HepG2 (cell line): ENCODE results near the gene ZFHX3. TPM values are rescaled to one million over a fixed set of nuclear protein-coding genes. Genes with fewer than 3 reads are reported as not detected.

Source experiments
- ATF1 ChIP-seq: IDR thresholded peaks from 2 replicates; pipeline ENCODE4 v1.6.1; 2016; ENCODE audit warnings: mild to moderate bottlenecking, control low read depth
- BCL6 ChIP-seq: IDR thresholded peaks from 2 replicates; pipeline ENCODE4 v1.6.1; 2016; ENCODE audit warnings: missing genetic modification reagents, missing compliant biosample characterization
- DNMT3B ChIP-seq: conservative IDR thresholded peaks from 2 replicates; pipeline ENCODE4 v1.6.1; 2016; ENCODE audit warnings: missing biosample characterization, control low read depth
- ELF3 ChIP-seq: IDR thresholded peaks from 2 replicates; pipeline ENCODE4 v1.6.1; 2016; ENCODE audit warnings: missing genetic modification reagents, missing compliant biosample characterization
- EP300 ChIP-seq, 3 experiments: sonication (generic) in 1 of 3; formaldehyde crosslinking in 1 of 3; IDR thresholded peaks; 2 replicates each; pipeline versions ENCODE4 v1.5.1 to v1.6.1; 2011 to 2020; ENCODE audit warnings: low read depth in 2 of 3, low read length in 2 of 3, borderline replicate concordance in 1 of 3, improper control_type of control experiment in 1 of 3, mild to moderate bottlenecking in 1 of 3, missing genetic modification reagents in 1 of 3, moderate library complexity in 1 of 3
- RAD21 ChIP-seq: fragments of 450-650 bp; formaldehyde crosslinking; IDR thresholded peaks from 2 replicates; pipeline ENCODE4 v1.5.0; 2020; ENCODE audit warnings: mild to moderate bottlenecking
- SMYD3 ChIP-seq: sonication (generic); formaldehyde crosslinking; IDR thresholded peaks from 2 replicates; pipeline ENCODE4 v1.8.1; 2023; ENCODE audit warnings: mild to moderate bottlenecking, missing genetic modification reagents
- U2AF1 ChIP-seq: fragments of 200-400 bp; formaldehyde crosslinking; optimal IDR thresholded peaks from 2 replicates; pipeline ENCODE3; 2017; ENCODE audit warnings: mild to moderate bottlenecking, low read depth, low read length
- ZFP41 ChIP-seq: sonication (generic); formaldehyde crosslinking; IDR thresholded peaks from 2 replicates; pipeline ENCODE4 v1.4.0; 2020; ENCODE audit warnings: mild to moderate bottlenecking, missing genetic modification reagents, borderline replicate concordance
- ZNF160 ChIP-seq: sonication (generic); formaldehyde crosslinking; IDR thresholded peaks from 2 replicates; pipeline ENCODE4 v1.8.0; 2022; ENCODE audit warnings: mild to moderate bottlenecking, inconsistent platforms, missing genetic modification reagents
- ZNF207 ChIP-seq: fragments of 450-650 bp; IDR thresholded peaks from 2 replicates; pipeline ENCODE4 v1.6.1; 2016; ENCODE audit warnings: antibody characterized with exemption, borderline replicate concordance
- ZNF350 ChIP-seq: sonication (generic); formaldehyde crosslinking; IDR thresholded peaks from 2 replicates; pipeline ENCODE4 v1.4.0; 2020; ENCODE audit warnings: mild to moderate bottlenecking, low read depth, missing genetic modification reagents, borderline replicate concordance
- ZNF382 ChIP-seq: sonication (generic); formaldehyde crosslinking; IDR thresholded peaks from 2 replicates; pipeline ENCODE4 v1.5.0; 2020; ENCODE audit warnings: missing genetic modification reagents, mild to moderate bottlenecking, borderline replicate concordance
- ZNF615 ChIP-seq: sonication (generic); formaldehyde crosslinking; IDR thresholded peaks from 2 replicates; pipeline ENCODE4 v1.5.0; 2020; ENCODE audit warnings: mild to moderate bottlenecking, missing genetic modification reagents, borderline replicate concordance
- ZNF749 ChIP-seq: sonication (generic); formaldehyde crosslinking; IDR thresholded peaks from 2 replicates; pipeline ENCODE4 v1.8.0; 2022; ENCODE audit warnings: mild to moderate bottlenecking, missing genetic modification reagents, moderate library complexity, borderline replicate concordance
- ZNF766 ChIP-seq: sonication (generic); formaldehyde crosslinking; IDR thresholded peaks from 2 replicates; pipeline ENCODE4 v1.5.0; 2020; ENCODE audit warnings: missing genetic modification reagents, borderline replicate concordance
- polyA plus RNA-seq, 8 experiments: library from polyadenylated mRNA; depleted of rRNA in 3 of 8; stranded (reverse) in 7 of 8; unstranded in 1 of 8; fragments of >200 nt; fragmentation: Illumina TruSeq in 4 of 8; extraction: Trizol in 4 of 8; gene quantifications; 2 replicates each; pipeline versions ENCODE4 v1.2.1 to v1.2.3, GENCODE V29; 2011 to 2016; ENCODE audit warnings: low read depth in 4 of 8, missing spikeins in 1 of 8, mixed read lengths in 1 of 8; ENCODE audit not compliant: insufficient read depth in 1 of 8
- total RNA-seq, 5 experiments: library from RNA; depleted of rRNA; stranded (reverse); fragments of >200 nt; fragmentation: Illumina TruSeq; extraction: Trizol; gene quantifications; 2 replicates each; pipeline ENCODE4 v1.2.3, GENCODE V29; 2016; ENCODE audit warnings: low read depth in 1 of 5
- TF ChIP-seq, protein P1 (sequence below): sonication (generic); formaldehyde crosslinking; IDR thresholded peaks from 2 replicates; pipeline ENCODE4 v1.4.0; 2020; ENCODE audit warnings: low read depth, missing genetic modification reagents
- TF ChIP-seq, protein P2 (sequence below): sonication (generic); formaldehyde crosslinking; IDR thresholded peaks from 2 replicates; pipeline ENCODE4 v1.5.1; 2020; ENCODE audit warnings: mild to moderate bottlenecking, missing genetic modification reagents
- TF ChIP-seq, protein P3 (sequence below): sonication (generic); formaldehyde crosslinking; IDR thresholded peaks from 2 replicates; pipeline ENCODE4 v1.4.0; 2020; ENCODE audit warnings: missing genetic modification reagents

Gene ZFHX3
- total and polyA plus RNA-seq, 2 of the 13 experiments (the other 11 are each of a cell fraction or from before 2014, with no cell fraction given) = 5.0 to 6.0 TPM

DNA sequence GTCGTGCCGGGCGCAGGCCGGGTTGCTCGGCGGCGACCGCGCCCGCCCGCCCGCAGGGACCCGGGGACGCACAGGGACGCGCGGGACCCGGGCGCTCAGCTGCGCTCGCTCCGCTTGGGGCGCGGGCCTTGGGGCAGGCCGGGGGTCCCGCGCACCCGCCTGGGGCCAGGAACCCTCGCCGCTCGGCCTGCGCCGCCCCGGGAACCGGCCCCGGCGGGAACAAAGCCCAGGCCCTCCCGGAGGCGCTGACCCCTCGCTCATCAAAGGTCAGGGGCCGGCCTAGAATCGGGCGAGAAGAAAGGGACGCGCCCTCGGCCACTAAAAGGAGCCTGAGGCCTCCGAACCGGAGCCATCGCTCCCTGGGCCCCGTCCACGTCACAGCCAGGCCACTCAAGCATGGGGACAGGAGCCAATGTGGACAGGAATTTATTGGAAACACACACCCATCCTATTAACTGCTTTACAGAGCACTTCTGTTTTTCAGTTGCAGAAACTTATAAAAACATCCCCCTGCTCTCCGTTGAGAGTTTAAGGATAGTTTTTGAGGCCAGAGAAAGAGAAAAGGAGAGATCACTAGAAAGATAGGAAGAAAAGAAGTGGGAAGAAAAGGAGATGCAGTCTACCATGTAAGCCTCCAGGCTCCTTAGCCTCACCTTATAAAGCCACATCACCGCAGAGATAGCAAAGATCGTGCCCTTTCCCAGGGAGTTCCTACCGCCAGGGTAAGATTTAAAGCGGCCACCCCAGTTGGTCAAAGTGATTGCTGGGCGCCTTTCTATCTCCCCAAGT lies 558 bp upstream of the ZFHX3 start (continued):
- no peak for TF ChIP-seq ZNF350 (CRISPR knock-in tag)
- TF ChIP-seq, protein P1, sequence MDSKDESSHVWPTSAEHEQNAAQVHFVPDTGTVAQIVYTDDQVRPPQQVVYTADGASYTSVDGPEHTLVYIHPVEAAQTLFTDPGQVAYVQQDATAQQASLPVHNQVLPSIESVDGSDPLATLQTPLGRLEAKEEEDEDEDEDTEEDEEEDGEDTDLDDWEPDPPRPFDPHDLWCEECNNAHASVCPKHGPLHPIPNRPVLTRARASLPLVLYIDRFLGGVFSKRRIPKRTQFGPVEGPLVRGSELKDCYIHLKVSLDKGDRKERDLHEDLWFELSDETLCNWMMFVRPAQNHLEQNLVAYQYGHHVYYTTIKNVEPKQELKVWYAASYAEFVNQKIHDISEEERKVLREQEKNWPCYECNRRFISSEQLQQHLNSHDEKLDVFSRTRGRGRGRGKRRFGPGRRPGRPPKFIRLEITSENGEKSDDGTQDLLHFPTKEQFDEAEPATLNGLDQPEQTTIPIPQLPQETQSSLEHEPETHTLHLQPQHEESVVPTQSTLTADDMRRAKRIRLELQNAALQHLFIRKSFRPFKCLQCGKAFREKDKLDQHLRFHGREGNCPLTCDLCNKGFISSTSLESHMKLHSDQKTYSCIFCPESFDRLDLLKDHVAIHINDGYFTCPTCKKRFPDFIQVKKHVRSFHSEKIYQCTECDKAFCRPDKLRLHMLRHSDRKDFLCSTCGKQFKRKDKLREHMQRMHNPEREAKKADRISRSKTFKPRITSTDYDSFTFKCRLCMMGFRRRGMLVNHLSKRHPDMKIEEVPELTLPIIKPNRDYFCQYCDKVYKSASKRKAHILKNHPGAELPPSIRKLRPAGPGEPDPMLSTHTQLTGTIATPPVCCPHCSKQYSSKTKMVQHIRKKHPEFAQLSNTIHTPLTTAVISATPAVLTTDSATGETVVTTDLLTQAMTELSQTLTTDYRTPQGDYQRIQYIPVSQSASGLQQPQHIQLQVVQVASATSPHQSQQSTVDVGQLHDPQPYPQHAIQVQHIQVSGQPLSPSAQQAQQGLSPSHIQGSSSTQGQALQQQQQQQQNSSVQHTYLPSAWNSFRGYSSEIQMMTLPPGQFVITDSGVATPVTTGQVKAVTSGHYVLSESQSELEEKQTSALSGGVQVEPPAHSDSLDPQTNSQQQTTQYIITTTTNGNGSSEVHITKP (CRISPR knock-in tag) = 0 out of 2 replicates have a peak, but pooled peaks have one; percentile 38
- TF ChIP-seq, protein P2, sequence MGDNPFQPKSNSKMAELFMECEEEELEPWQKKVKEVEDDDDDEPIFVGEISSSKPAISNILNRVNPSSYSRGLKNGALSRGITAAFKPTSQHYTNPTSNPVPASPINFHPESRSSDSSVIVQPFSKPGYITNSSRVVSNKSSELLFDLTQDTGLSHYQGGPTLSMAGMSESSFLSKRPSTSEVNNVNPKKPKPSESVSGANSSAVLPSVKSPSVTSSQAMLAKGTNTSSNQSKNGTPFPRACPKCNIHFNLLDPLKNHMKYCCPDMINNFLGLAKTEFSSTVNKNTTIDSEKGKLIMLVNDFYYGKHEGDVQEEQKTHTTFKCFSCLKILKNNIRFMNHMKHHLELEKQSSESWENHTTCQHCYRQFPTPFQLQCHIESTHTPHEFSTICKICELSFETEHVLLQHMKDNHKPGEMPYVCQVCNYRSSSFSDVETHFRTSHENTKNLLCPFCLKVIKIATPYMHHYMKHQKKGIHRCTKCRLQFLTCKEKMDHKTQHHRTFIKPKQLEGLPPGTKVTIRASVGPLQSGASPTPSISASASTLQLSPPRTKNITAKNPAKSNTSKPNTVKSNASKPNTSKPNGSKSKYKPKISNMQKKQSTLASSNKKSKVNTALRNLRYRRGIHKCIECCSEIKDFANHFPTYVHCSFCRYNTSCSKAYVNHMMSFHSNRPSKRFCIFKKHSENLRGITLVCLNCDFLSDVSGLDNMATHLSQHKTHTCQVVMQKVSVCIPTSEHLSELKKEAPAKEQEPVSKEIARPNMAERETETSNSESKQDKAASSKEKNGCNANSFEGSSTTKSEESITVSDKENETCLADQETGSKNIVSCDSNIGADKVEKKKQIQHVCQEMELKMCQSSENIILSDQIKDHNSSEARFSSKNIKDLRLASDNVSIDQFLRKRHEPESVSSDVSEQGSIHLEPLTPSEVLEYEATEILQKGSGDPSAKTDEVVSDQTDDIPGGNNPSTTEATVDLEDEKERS (CRISPR knock-in tag) = 0 out of 2 replicates have a peak, but pooled peaks have one; percentile 55
- TF ChIP-seq ZNF766 (CRISPR knock-in tag) = peak; percentile 80; the same call in 1 of the 2 replicates
- peak; percentile 76 for TF ChIP-seq BCL6 (CRISPR knock-in tag)
- TF ChIP-seq ZFP41 (CRISPR knock-in tag) = no peak
- TF ChIP-seq U2AF1 = no peak
- TF ChIP-seq RAD21 (CRISPR knock-in tag) = peak; percentile 59
- no peak for TF ChIP-seq ATF1
- TF ChIP-seq ZNF749 = no peak
- TF ChIP-seq ZNF615 = 0 out of 2 replicates have a peak, but pooled peaks have one; percentile 56
- TF ChIP-seq SMYD3 = no peak; the same call in 1 of the 2 replicates
- peak; percentile 47; the same call in 1 of the 2 replicates for TF ChIP-seq ELF3
- TF ChIP-seq DNMT3B (CRISPR knock-in tag) = no peak
- peak in 1 of 2 experiments; percentile 62; a peak in 2 of 4 replicates for TF ChIP-seq EP300 (IDR thresholded peaks at IDR 0.05; ENCODE audit: low read depth in 2 of 2, low read length in 2 of 2)
- TF ChIP-seq EP300 (CRISPR knock-in tag; IDR thresholded peaks at IDR 0.05; ENCODE audit: borderline replicate concordance) = peak; percentile 67; the same call in 1 of the 2 replicates
- no peak for TF ChIP-seq ZNF382
- no peak for TF ChIP-seq ZNF160
- no peak for TF ChIP-seq ZNF207
- TF ChIP-seq, protein P3, sequence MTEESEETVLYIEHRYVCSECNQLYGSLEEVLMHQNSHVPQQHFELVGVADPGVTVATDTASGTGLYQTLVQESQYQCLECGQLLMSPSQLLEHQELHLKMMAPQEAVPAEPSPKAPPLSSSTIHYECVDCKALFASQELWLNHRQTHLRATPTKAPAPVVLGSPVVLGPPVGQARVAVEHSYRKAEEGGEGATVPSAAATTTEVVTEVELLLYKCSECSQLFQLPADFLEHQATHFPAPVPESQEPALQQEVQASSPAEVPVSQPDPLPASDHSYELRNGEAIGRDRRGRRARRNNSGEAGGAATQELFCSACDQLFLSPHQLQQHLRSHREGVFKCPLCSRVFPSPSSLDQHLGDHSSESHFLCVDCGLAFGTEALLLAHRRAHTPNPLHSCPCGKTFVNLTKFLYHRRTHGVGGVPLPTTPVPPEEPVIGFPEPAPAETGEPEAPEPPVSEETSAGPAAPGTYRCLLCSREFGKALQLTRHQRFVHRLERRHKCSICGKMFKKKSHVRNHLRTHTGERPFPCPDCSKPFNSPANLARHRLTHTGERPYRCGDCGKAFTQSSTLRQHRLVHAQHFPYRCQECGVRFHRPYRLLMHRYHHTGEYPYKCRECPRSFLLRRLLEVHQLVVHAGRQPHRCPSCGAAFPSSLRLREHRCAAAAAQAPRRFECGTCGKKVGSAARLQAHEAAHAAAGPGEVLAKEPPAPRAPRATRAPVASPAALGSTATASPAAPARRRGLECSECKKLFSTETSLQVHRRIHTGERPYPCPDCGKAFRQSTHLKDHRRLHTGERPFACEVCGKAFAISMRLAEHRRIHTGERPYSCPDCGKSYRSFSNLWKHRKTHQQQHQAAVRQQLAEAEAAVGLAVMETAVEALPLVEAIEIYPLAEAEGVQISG (CRISPR knock-in tag) = peak; percentile 58; the same call in 1 of the 2 replicates
